Right lobe of liver (tissue), 6 donors: ENCODE results near the gene SDR42E2. TPM values are rescaled to one million over a fixed set of nuclear protein-coding genes. Genes with fewer than 3 reads are reported as not detected.

ENCODE experiments used
- ATAC-seq, 4 donors: fragments of 200-7000 bp; cut with Tn5 transposase; one replicate each; pipeline ENCODE4 v1.9.1; 2020; ENCODE audit warnings: mild to moderate bottlenecking in 4 of 4, moderate library complexity in 4 of 4
- DNase-seq, 3 donors: peaks; one replicate each; pipeline ENCODE4 v3.0.0-alpha.2; 2020
- H3K27ac ChIP-seq, 3 donors: fragments of 200-600 bp; one replicate each; pipeline ENCODE4 v1.8.0; 2022
- H3K27me3 ChIP-seq, 2 donors: fragments of 200-600 bp; one replicate each; pipeline ENCODE4 v1.8.0; 2022
- H3K36me3 ChIP-seq, 4 donors: fragments of 200-600 bp; sonication (generic) in 1 of 4; one replicate each; pipeline versions ENCODE4 v1.5.1 to v1.8.0; 2017 to 2022; ENCODE audit warnings: control low read depth in 1 of 4
- H3K4me1 ChIP-seq, 4 donors: fragments of 200-600 bp; sonication (generic) in 1 of 4; one replicate each; pipeline versions ENCODE4 v1.5.1 to v1.8.0; 2017 to 2022; ENCODE audit warnings: control low read depth in 1 of 4
- H3K4me3 ChIP-seq, 3 donors: fragments of 200-600 bp; one replicate each; pipeline ENCODE4 v1.8.0; 2022
- H3K9me3 ChIP-seq, 4 donors: fragments of 200-600 bp; sonication (generic) in 1 of 4; one replicate each; pipeline versions ENCODE4 v1.5.1 to v1.8.0; 2017 to 2022; ENCODE audit warnings: control low read depth in 1 of 4
- POLR2A ChIP-seq: fragments of 450-650 bp; IDR thresholded peaks from one replicate; pipeline ENCODE4 v1.6.1; 2017; ENCODE audit warnings: antibody characterized with exemption, mild to moderate bottlenecking
- WGBS: methylation state at CpG from one replicate; pipeline ENCODE4 v1.1.6; 2018; ENCODE audit warnings: low coverage, low lambda C conversion rate; ENCODE audit not compliant: insufficient coverage; ENCODE audit errors: missing lambda C conversion rate; 5-methylcytosine and 5-hydroxymethylcytosine counted together
- intact Hi-C, 2 donors: fragments of 100-400 bp; cut with DNase I; formaldehyde crosslinking; loops; one replicate each; pipeline versions ENCODE4 v1.11.2 to v1.14.1; 2022
- total RNA-seq, 6 experiments: library from RNA; depleted of rRNA in 2 of 6; stranded (reverse); fragments of >200 nt in 2 of 6; fragmentation: NEBNext Ultra II Directional in 3 of 6; extraction: Animal tissue kit (Norgen Biotek cat#: 25700) in 3 of 6; gene quantifications; one replicate each; pipeline versions ENCODE4 v1.1.0 to v1.2.4, GENCODE V29; 2016 to 2023
- TF ChIP-seq, protein P1 (sequence below), 4 donors: fragments of 200-600 bp in 3 of 4; fragments of 450-650 bp in 1 of 4; IDR thresholded peaks; one replicate each; pipeline versions ENCODE4 v1.5.1 to v1.8.0; 2016 to 2022; ENCODE audit warnings: antibody characterized with exemption in 4 of 4, mild to moderate bottlenecking in 2 of 4
- donor health status: DM: no; HTN: yes; CAD: no.
- donor health status: DM: no; HTN: no; CAD: no.
- donor health status: DM: no; HTN: no; CAD: no.
- donor health status: DM: no; HTN: yes; CAD: no.
- donor health status: DM: no; HTN: yes; CAD: no.

Gene SDR42E2
- total RNA-seq, 6 experiments from 2014 or later: not detected

DNA sequence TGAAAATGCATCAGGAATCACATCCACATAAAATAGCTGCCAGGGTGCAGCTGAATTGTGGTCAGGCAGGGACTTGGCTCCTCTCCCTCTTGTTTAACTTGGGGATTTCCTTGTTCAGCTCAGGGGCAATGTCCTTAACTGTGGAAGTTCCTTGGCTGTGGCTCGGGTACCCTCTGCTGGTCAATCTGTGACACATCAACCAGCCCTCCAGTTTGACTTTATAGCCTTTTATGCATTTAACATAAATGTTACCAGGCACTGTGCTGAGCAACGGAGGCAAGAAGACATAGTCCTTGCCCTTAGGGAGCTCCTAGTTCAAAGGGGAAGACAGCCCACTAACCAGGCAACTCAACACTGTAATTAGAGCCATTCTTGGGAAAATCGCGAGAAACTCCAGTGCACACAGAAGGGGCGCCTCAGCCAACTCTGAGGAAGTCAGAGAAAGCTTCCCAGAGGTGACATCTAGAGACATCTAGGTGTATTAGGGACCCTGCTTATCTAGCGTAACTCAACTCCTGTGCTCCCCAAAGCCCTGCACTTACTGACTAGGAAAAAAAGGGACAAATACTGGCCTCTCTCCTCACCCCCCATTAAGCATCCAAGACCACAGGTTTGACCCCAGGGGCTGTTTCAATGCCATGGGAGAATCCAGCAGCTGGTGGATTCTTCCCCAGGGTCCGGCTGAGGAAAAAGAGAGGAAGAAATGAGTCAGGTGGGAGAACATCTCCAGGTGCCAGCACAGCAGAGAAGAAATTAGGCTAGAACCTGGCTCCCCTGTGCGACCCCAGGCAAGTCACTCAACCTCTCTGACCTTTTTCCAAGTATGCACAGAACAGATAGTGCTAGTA lies 26.5 kb downstream of the SDR42E2 start:
- Histone ChIP-seq H3K4me3 (no peak overlapping the region), H3K9me3 (no peaks in the 10 kb centered on the region), H3K27me3 (no peaks in the 10 kb centered on the region), H3K36me3 (no peaks in the 10 kb centered on the region), H3K4me1 (peaks cover 0 to 26% (median 7%) of the 10 kb centered on the region in 4 donors), H3K27ac (peak overlapping the region; percentile 78 to 85 (median 85))
- peak in 1 of 4 donors; percentile 12 for ATAC-seq
- WGBS: 22% methylated on average over 6 of the region's 8 CpGs
- DNase-seq: peak; percentile 64 to 72 (median 72)
- intact Hi-C loops: loop anchor here (5.0 to 10.0 kb wide), 2 partner anchors 182 to 184 kb away; partner anchors contain the start of genes MOSMO (in 2 of the 2) and PDZD9 (in 1 of the 2)
- TF ChIP-seq, protein P1, sequence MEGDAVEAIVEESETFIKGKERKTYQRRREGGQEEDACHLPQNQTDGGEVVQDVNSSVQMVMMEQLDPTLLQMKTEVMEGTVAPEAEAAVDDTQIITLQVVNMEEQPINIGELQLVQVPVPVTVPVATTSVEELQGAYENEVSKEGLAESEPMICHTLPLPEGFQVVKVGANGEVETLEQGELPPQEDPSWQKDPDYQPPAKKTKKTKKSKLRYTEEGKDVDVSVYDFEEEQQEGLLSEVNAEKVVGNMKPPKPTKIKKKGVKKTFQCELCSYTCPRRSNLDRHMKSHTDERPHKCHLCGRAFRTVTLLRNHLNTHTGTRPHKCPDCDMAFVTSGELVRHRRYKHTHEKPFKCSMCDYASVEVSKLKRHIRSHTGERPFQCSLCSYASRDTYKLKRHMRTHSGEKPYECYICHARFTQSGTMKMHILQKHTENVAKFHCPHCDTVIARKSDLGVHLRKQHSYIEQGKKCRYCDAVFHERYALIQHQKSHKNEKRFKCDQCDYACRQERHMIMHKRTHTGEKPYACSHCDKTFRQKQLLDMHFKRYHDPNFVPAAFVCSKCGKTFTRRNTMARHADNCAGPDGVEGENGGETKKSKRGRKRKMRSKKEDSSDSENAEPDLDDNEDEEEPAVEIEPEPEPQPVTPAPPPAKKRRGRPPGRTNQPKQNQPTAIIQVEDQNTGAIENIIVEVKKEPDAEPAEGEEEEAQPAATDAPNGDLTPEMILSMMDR (IDR thresholded peaks at IDR 0.05): peak; percentile 76 to 87 (median 82)
- no peak for TF ChIP-seq POLR2A

- H3K9me3 ChIP-seq: no peaks in the 10 kb centered on the region
- H3K4me3 ChIP-seq: peak overlapping the region; percentile 55 to 78 (median 60)
- peak; percentile 55 to 70 (median 67) for DNase-seq
- TF ChIP-seq, protein P1 (IDR thresholded peaks at IDR 0.05): no peak
- TF ChIP-seq POLR2A: no peak
- intact Hi-C loops: loop anchor here (5.0 to 10.0 kb wide), 2 partner anchors 182 to 185 kb away; partner anchors contain the start of genes MOSMO (in 2 of the 2) and PDZD9 (in 1 of the 2)
- H3K27me3 ChIP-seq: no peaks in the 10 kb centered on the region
- peaks cover 0 to 26% (median 7%) of the 10 kb centered on the region in 4 donors for H3K4me1 ChIP-seq
- peak overlapping the region; percentile 78 to 85 (median 85) for H3K27ac ChIP-seq
- WGBS: 2% methylated on average over 13 of the region's 18 CpGs
- no peak for ATAC-seq
- H3K36me3 ChIP-seq: no peaks in the 10 kb centered on the region
These were observed 27.3 kb downstream of the SDR42E2 start for GRCh38 chr16:22189473-22190080.

DNA sequence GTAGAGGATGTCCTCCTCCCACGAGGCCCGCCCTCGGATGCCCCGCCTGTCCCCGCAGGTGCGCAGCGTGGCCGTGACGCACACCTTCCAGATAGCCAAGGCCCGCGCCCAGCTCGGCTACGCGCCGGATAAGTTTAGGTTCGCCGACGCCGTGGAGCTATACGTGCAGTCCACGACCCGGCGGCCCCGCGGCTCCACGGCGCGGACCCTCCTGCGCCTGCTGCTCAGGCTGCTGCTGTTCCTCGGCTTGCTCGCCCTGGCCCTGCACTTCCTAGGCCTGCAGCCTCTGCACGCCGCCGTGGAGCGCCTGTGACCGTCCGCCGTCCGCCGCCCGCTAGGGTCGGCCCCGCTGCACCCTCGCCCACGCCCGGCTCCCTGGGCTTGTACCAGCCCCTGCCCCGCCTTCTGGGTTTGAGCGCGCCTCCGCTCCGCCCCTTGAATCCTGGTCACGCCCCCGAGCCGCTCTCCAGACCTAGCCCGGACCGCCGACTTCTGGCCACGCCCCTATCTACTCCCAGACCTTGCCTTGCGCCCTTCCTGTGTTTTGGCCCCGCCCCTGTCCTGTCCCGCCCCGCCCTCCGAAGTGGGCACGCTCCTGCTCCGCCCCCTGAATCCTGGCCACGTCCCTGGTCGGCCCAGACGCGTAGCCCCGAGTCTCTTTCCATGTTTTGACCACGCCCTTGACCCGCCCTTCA lies 27.9 kb downstream of the SDR42E2 start:
- Histone ChIP-seq H3K4me3 (peak overlapping the region; percentile 55 to 78 (median 60)), H3K9me3 (no peaks in the 10 kb centered on the region), H3K4me1 (peaks cover 0 to 27% (median 7%) of the 10 kb centered on the region in 4 donors), H3K27ac (peak overlapping the region; percentile 78 to 85 (median 85)), H3K36me3 (no peaks in the 10 kb centered on the region), H3K27me3 (no peaks in the 10 kb centered on the region)
- ATAC-seq: peak; percentile 63 to 80 (median 73)
- intact Hi-C loops: no loop called here
- WGBS: 0% methylated on average over 16 of the region's 72 CpGs
- peak; percentile 92 for TF ChIP-seq POLR2A
- TF ChIP-seq, protein P1 (IDR thresholded peaks at IDR 0.05): no peak
- DNase-seq: peak; percentile 80 to 89 (median 88)

GRCh38 chr16:22190776-22191531 lies 28.6 kb downstream of the SDR42E2 start:
- Histone ChIP-seq H3K4me1 (peaks cover 0 to 30% (median 7%) of the 10 kb centered on the region in 4 donors), H3K27me3 (no peaks in the 10 kb centered on the region), H3K4me3 (peak overlapping the region; percentile 18 to 44 (median 30)), H3K9me3 (no peaks in the 10 kb centered on the region), H3K27ac (peak overlapping the region; percentile 87 to 94 (median 93)), H3K36me3 (no peaks in the 10 kb centered on the region)
- DNase-seq: peak; percentile 100
- TF ChIP-seq POLR2A: peak; percentile 95
- TF ChIP-seq, protein P1 (IDR thresholded peaks at IDR 0.05): no peak
- intact Hi-C loops: no loop called here
- ATAC-seq: peak; percentile 66 to 83 (median 76)
- WGBS: under 1% methylated on average over 42 of the region's 43 CpGs
